ENCODE results near the gene HEMGN.

The HEMGN gene

GRCh38 chr9:97895695-97896332 is 42.2 kb downstream of the HEMGN start:
- DNase-seq (ENCODE audit: low read depth in 3 of 3) = no peak

DNA sequence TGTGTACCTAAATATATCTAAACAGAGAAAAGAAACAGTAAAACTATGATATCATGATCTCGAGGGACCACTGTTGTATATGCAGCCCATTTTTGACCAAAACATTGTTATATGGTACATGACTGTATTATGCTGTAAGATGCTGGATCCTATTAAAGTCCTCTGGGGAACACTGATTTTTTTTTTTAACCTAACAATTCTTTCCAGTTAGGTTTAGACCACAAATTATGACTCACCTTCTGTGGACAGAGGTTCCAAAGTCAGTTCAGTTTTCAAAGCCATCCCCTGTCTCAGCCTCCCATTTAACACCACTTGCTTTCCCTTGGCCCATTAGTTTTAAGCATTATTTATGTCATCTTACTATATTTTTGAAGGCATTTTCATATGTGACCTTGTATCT is 42.8 kb downstream of the HEMGN start:
- DNase-seq (ENCODE audit: low read depth in 3 of 3) = no peak

DNA sequence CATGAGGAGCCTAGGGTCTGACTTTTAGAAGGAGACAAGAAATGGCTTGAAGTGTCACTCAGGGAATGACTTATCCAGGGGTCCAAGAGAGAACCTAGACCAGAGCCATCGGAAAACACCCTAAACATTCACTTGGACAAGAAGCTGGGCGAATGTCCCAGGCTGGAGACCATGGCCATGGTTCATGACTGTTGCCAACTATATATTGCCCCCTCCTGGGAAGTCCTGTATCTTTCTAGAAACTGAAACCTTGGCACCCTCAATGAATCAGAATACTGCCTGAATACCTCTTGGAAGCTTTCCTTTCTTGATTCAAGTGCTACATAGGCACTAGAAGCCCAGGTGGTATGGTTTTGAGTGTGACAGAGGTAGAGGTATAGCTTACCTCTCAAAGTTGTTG is 45.6 kb downstream of the HEMGN start:
- no peak for DNase-seq (ENCODE audit: low read depth in 3 of 3)

DNA sequence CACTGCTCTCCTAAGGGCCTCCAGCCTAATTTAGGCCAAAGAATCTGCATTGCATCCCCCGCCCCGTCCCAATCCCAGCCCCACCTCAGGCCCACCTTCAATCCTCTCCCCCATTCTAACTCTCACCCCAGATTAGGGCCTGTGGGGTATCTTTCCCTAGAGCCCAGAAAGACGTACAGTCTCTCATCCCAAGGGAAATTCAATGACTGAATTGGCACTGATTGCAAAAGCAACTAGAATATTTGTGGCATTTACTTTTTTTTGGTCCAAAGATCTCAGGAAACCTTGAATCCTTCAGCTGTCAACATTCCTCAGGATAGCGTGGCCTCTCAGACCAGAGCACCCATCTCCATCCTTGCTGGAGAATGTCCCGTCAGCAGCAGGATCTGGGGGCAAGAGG is 46.2 kb downstream of the HEMGN start:
- DNase-seq (ENCODE audit: low read depth in 3 of 3) = no peak

GRCh38 chr9:97889941-97890887 is 47.8 kb downstream of the HEMGN start:
- DNase-seq (ENCODE audit: low read depth in 3 of 3) = peak; percentile 43 to 68 (median 46)

GRCh38 chr9:97880336-97880735 is 57.6 kb downstream of the HEMGN start:
- no peak for DNase-seq (ENCODE audit: low read depth in 3 of 3)
